NCI-H446 treated with DMSO at 0.1 percent for 48 hours (cell line): ENCODE measurements around the gene HHAT.
"Not testable (repeated sequence)": the region's sequence is repeated elsewhere in the genome, so short reads cannot be mapped to it uniquely, and the experiment has no call there.

Source experiments
- DNase-seq: peaks from one replicate; lab custom pipeline; 2025; lab: John Stamatoyannopoulos, UW

HHAT gene

GRCh38 chr1:210397252-210397651 is 68.5 kb downstream of the HHAT start:
- DNase-seq: no peak

- DNase-seq: no peak
Measured at GRCh38 chr1:210397681-210398080, 69.0 kb downstream of the HHAT start.

DNA sequence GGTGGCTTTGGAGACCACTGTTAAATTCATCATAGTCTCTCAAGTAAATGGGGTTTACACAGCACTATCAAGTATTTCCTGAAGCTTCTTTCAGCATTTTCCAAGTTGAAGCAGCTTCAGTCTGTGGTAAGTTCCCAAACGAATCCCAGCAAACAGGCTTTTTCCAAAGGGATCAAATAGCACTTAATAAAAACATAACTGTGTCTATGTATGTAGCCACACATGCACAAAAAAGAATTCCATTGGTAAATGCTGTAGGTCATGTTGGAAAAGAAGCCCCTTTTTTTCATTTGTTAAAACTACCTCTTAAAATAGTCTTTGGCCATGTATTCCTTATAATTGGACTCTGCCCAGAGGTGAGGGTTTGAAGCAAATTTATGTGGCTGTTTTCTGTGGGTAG is 69.8 kb downstream of the HHAT start:
- DNase-seq: no peak

DNA sequence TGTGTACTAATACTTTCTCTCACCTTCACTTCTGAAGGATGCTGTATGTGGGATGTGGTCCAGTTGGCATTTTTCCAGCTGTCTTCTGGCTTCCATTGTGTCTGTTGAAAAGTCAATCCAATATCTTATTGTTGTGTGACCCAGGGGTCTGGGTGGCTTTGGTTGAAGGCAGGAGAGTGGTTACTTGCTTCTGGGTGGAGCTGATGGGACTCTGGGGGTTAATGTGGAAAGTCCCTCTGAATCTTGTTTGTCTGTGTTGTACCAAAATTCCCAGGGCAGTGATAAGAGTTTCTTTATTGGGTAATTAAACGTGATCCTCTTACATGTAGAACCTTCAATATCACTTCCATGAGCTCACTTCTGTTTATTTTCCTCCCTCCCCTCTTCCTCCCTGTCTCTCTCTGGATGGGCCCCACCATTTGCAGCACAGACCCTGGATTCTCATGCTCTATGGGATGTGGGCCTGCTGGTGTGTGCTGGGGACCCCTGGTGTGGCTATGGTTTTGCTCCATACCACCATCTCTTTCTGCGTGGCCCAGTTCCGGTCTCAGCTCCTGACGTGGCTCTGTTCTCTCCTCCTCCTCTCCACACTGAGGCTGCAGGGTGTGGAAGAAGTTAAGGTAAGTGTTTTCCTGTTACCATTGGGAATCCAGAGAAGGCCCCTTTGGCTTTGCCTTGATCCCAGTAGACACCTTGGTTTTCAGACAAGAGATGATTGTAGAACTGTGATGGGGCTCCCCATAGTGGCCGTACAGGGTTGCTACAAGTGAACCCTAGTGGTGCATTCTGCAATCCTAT is 71.5 kb downstream of the HHAT start:
- peak; percentile 56 for DNase-seq

- DNase-seq: no peak
Measured at GRCh38 chr1:210402560-210402959, 73.9 kb downstream of the HHAT start.

GRCh38 chr1:210405316-210405715 is 76.6 kb downstream of the HHAT start:
- no peak for DNase-seq

DNA sequence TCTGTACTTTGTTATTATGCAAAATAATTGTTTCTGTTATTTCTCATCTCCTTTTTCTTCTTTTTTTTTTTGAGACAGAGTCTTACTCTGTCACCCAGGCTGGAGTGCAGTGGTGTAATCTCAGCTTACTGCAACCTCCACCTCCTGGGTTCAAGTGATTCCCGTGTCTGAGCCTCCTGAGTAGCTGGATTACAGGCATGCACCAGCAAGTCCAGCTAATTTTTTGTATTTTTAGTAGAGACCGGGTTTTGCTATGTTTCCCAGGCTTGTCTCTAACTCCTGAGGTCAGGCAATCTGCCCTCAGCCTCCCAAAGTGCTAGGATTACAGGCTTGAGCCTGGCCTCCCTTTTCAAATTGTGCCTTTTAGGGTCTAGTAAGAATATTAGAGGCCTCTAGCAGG is 77.6 kb downstream of the HHAT start:
- DNase-seq: not testable (repeated sequence)

DNA sequence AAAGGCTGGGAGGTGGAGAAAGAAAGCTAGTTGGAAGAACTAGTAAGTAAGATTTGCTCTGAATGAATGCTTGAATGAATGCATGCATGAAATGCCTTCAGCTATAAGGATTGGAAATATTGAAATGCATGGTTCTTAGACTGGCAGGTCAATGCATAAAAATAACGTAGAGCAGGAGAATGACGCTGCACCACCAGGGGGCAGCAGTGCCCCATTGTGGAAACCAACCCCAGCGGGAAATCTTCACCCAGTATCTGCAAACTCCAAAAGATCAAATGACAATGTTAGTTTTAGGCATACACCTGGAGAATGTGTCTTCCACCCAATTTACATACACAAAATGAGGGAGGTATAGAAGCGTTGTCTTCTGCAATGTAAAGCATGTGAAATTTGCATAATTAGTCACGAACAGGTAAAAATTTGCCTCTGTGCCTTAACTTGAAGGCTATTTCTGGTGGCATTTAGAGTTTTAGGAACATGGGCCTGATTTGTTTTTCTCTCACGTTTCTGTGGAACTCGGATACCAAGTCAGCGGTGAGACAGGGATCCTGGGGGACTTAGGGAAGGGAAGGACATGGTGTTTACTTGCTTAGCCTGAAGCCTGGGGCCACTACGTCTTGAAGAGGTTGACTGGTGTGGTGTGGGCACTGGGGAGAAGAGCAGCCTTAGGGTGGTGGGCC is 78.6 kb downstream of the HHAT start:
- DNase-seq: no peak

GRCh38 chr1:210407887-210408252 is 79.2 kb downstream of the HHAT start:
- no peak for DNase-seq

- no peak for DNase-seq
Measured at GRCh38 chr1:210412240-210412639, 83.5 kb downstream of the HHAT start.

DNA sequence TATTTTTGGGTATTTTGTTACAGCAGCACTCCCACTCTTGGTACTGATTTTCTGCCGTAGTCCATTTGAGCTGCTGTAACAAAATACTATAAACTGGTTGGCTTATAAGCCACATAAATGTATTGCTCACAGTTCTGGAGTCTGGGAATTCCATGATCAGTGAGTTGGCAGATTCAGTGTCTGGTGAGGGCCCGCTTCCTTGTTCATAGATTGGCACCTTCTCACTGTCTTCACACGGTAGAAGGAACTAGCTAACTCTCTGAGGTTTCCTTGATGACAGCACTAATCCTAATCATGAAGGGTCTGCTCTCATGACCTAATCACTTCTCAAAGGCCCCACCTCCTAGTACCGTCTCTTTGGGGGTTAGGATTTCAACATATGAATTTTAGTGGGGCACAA is 85.2 kb downstream of the HHAT start:
- no peak for DNase-seq

DNA sequence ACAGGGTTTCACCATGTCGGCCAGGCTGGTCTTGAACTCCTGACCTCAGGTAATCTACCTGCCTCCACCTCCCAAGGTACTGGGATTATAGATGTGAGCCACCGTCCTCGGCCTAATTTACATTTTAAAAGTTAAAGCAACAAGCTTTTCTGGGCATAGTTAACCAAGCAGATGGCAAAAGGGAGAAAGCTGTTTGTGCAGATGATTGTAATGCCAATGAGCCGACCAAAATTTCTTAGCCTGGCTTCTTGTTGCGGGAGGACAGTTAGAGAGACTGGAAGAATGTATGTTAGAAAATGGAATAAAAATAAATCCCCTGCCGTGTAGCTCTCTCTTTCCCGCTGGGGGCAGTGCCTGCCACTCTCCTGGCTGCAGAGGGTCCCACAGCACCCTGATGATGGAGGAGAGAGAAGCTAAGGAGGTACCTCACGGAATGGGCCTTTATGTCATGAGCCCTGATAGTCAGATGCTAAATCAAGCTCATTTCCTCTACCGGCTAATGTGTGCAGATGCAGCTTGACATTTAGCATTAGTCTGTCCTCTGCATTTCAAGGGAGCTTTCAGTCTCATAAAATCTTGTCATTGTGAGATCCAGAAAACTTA is 87.2 kb downstream of the HHAT start:
- no peak for DNase-seq

DNA sequence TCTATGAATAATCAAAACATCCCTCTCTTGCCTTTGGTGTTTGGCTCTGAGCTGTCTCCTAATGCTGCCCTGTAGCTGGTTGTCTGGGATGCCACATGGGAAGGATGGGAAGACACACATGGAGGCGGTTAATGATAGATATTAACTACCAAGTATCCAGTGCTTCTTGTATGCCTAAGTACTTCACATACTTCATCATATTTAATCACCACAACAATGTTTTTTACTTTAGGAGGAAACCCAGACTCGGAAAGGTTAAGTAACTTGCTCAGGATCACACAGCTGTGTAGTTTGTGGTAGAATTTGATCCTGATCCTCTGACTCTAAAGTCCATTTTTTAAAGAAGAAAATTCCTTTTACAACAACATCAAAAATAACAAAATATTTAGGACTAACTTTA is 88.0 kb downstream of the HHAT start:
- no peak for DNase-seq

- DNase-seq: no peak
Measured at GRCh38 chr1:210417881-210418280, 89.2 kb downstream of the HHAT start.

DNA sequence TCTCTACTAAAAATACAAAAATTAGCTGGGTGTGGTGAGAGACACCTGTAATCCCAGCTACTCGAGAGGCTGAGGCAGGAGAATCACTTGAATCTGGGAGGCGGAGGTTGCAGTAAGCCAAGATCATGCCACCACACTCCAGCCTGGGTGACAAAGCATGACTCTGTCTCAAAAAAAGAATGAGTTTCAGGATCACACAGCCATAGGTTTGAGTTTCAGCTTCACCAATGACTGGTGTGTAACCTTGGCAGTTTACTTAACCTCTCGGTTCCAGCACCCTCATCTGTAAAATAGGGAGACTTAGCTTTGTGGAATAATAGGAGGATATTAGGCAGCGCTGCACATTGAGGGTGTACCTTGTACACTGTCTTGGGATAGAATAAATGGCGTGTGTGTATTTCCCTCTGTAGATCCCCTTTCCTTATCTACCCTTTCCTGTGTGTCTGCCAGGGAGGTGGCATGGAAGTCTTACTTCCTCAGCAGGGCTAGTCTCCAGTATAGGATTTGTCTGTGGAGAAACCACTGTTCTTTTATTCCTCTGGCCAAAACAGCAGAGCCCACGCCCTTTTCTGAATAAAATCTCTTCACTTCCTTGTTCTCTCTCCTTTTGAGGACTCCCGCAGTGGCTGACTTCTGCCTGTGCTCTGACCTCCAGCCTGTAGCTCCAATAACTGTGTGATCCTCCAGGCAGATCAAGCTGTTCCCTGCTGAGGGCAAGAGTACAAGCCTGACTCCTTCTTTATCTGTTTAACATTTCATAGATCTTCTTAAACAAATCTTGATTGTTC is 90.4 kb downstream of the HHAT start:
- no peak for DNase-seq

GRCh38 chr1:210426696-210427095 is 98.0 kb downstream of the HHAT start:
- peak; percentile 36 for DNase-seq

- DNase-seq: no peak
Measured at GRCh38 chr1:210428696-210429095, 100.0 kb downstream of the HHAT start.

- DNase-seq: no peak
Measured at GRCh38 chr1:210434223-210434622, 105.5 kb downstream of the HHAT start.

GRCh38 chr1:210437111-210437510 is 108.4 kb downstream of the HHAT start:
- DNase-seq: no peak

DNA sequence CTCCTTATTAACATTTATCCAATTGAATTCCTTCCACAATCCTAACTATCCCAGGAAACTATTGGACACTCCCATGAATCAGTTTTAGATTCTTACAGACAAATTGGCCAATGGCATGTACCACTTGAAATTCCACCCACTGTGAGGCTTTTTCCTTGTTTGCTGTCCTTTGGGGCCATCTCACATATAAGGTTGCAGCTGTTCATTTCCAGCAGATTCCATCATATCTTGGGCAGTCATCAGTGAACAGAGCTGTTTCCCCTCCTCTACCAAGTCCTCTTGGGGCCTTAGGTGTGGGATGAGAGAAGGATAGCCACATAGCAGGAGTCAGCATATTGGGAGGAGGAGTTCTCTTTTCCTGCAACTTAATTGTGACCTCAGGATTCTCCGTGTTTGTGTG is 109.1 kb downstream of the HHAT start:
- no peak for DNase-seq

DNA sequence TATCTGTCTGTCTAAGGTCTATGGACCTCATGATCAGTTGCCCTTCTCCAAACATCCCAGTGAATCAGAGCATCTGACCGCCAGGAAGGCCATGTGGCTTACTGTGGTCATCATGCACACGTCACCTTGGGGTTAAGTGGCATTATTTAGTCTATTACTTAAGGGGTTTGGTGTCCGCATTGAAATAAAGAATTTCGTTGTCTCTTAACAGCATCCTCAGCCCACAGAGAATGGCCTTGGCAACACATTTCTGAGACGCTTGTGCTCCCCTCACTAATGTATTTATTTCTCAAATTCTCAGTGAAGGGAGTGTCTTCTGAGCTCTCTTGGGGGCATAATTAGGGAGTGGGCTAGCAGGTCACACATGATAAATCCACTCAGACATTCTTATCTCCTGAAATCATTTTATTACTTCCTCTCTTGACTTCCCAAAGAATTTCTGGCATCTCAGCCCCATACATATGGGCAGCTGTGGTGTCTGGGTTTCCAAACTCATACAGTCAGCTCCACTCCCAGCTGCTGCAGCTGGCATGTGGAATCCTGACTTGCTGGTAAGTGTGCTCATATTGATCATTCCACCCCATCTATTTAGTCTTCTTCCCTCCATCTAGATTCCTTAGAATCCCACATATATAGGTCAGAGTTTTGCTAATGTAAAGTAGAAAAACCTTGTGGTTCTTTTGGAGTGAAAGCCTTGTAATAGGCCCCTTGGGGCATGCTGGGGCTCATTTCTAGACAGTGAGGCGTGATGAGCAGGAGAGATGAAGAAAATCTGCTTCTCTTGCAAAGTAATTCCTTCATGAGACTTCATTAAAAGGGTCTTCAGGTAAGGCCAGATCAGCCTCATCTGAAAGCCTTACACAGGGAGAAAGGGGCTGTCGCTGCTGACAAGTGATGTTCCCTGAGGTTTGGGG is 110.5 kb downstream of the HHAT start:
- no peak for DNase-seq
